ENCODE data around the gene TICAM2. TPM values are rescaled to one million over a fixed set of nuclear protein-coding genes. Genes with fewer than 3 reads are reported as not detected.

The TICAM2 gene
- total and polyA plus RNA-seq, 10 of the 15 experiments (the other 5 are each of a cell fraction or from before 2014, with no cell fraction given), result 0.14 to 7.0 (median 2.9) TPM

DNA sequence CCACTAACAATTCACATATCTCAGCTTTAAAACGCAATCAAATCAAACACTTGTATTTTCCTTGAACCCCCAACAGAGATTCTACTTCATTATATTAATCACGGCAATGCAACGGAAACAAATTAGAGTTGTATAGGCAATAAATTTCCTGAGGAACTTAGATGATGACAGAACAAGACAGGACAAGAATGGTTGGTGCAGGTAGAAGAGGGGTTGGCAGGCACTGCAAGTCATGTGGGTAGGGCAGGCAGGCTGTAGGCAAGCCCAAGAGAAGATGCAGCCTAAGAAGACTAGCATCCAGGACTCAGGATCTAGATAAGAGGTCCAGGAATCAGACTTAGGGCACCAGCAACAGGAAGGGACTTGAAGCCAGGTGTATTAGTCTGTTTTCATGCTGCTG is 41.1 kb downstream of the TICAM2 start:
- no peak overlapping the region for H3K9ac ChIP-seq (ENCODE audit: control insufficient read depth, insufficient read depth, low read length)
- RAD21 ChIA-PET (ENCODE audit: unreplicated experiment), result no interaction called here
- SMC1A ChIA-PET (ENCODE audit: uncharacterized antibody, unreplicated experiment), result interaction anchor here (0.7 to 2.1 kb wide), 4 partner anchors 10 to 794 kb away, joined by 3 to 6 read pairs (median 5); partner anchors contain the start of gene FEM1C
- H3K4me3 ChIP-seq, result no peak overlapping the region
- H3K4me1 ChIP-seq (ENCODE audit: control insufficient read depth, insufficient read depth, low read length), result no peaks in the 10 kb centered on the region
- FAIRE-seq (no peak), ATAC-seq (no peak), DNase-seq (ENCODE audit: low read depth, low spot score) (no peak)
- no peaks in the 10 kb centered on the region; the same call in 2 of the 3 replicates for H3K9me3 ChIP-seq (replicated peaks; ENCODE audit: control insufficient read depth, insufficient read depth, low read length)
- H3K27ac ChIP-seq (ENCODE audit: control insufficient read depth, insufficient read depth), result no peak overlapping the region
- H4K20me1 ChIP-seq (ENCODE audit: control insufficient read depth, insufficient read depth), result no peaks in the 10 kb centered on the region
- CTCF ChIA-PET, result interaction anchor here (1.1 to 1.9 kb wide), 2 partner anchors 10 to 13 kb away, joined by 3 to 5 read pairs; no protein-coding TSS in a partner anchor
- in situ Hi-C loops (cut with MboI), result no loop called here
- no peak overlapping the region for H3K4me2 ChIP-seq (ENCODE audit: control insufficient read depth, insufficient read depth)
- H3K79me2 ChIP-seq (ENCODE audit: control insufficient read depth, insufficient read depth, low read length), result no peaks in the 10 kb centered on the region
- H2AFZ ChIP-seq (ENCODE audit: control insufficient read depth, low read depth, low read length), result no peak overlapping the region
- POLR2A ChIA-PET, result interaction anchor here (2.0 kb wide), 1 partner anchor 7 kb away, joined by 5 read pairs; no protein-coding TSS in a partner anchor
- no peaks in the 10 kb centered on the region for H3K27me3 ChIP-seq (replicated peaks in 1 of 2; ENCODE audit: control insufficient read depth in 2 of 2, insufficient read depth in 2 of 2, low read length in 1 of 2)
- intact Hi-C loops (cut with micrococcal nuclease; ENCODE audit: unreplicated experiment), result no loop called here
- WGBS (ENCODE audit: insufficient coverage, insufficient replicate concordance, low lambda C conversion rate, missing lambda C conversion rate), result 94% methylated on average over 3 of the region's 3 CpGs
- no peak for TF ChIP-seq CBX5 (IDR thresholded peaks at IDR 0.05; ENCODE audit: low read depth)
- TF ChIP-seq TARDBP (IDR thresholded peaks at IDR 0.05; ENCODE audit: borderline replicate concordance), result no peak
- TF ChIP-seq, protein P1, sequence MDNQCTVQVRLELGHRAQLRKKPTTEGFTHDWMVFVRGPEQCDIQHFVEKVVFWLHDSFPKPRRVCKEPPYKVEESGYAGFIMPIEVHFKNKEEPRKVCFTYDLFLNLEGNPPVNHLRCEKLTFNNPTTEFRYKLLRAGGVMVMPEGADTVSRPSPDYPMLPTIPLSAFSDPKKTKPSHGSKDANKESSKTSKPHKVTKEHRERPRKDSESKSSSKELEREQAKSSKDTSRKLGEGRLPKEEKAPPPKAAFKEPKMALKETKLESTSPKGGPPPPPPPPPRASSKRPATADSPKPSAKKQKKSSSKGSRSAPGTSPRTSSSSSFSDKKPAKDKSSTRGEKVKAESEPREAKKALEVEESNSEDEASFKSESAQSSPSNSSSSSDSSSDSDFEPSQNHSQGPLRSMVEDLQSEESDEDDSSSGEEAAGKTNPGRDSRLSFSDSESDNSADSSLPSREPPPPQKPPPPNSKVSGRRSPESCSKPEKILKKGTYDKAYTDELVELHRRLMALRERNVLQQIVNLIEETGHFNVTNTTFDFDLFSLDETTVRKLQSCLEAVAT (IDR thresholded peaks at IDR 0.05), result no peak
- no peak for TF ChIP-seq NR2F1 (conservative IDR thresholded peaks at IDR 0.05)
- no peak for TF ChIP-seq NFXL1 (IDR thresholded peaks at IDR 0.05; ENCODE audit: borderline replicate concordance)
- TF ChIP-seq, protein P2, sequence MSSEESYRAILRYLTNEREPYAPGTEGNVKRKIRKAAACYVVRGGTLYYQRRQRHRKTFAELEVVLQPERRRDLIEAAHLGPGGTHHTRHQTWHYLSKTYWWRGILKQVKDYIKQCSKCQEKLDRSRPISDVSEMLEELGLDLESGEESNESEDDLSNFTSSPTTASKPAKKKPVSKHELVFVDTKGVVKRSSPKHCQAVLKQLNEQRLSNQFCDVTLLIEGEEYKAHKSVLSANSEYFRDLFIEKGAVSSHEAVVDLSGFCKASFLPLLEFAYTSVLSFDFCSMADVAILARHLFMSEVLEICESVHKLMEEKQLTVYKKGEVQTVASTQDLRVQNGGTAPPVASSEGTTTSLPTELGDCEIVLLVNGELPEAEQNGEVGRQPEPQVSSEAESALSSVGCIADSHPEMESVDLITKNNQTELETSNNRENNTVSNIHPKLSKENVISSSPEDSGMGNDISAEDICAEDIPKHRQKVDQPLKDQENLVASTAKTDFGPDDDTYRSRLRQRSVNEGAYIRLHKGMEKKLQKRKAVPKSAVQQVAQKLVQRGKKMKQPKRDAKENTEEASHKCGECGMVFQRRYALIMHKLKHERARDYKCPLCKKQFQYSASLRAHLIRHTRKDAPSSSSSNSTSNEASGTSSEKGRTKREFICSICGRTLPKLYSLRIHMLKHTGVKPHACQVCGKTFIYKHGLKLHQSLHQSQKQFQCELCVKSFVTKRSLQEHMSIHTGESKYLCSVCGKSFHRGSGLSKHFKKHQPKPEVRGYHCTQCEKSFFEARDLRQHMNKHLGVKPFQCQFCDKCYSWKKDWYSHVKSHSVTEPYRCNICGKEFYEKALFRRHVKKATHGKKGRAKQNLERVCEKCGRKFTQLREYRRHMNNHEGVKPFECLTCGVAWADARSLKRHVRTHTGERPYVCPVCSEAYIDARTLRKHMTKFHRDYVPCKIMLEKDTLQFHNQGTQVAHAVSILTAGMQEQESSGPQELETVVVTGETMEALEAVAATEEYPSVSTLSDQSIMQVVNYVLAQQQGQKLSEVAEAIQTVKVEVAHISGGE (CRISPR knock-in tag; IDR thresholded peaks at IDR 0.05), result no peak
- TF ChIP-seq EP300 (IDR thresholded peaks at IDR 0.05; ENCODE audit: borderline replicate concordance in 1 of 2, control insufficient read depth in 1 of 2, low read depth in 2 of 2, low read length in 2 of 2), result no peak
- TF ChIP-seq, protein P3, sequence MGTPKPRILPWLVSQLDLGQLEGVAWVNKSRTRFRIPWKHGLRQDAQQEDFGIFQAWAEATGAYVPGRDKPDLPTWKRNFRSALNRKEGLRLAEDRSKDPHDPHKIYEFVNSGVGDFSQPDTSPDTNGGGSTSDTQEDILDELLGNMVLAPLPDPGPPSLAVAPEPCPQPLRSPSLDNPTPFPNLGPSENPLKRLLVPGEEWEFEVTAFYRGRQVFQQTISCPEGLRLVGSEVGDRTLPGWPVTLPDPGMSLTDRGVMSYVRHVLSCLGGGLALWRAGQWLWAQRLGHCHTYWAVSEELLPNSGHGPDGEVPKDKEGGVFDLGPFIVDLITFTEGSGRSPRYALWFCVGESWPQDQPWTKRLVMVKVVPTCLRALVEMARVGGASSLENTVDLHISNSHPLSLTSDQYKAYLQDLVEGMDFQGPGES (IDR thresholded peaks at IDR 0.05), result no peak
- no TSS peak for BruUV-seq (replicated peaks)
- no peaks in the 10 kb centered on the region for H3K36me3 ChIP-seq (ENCODE audit: control insufficient read depth in 2 of 2, insufficient read depth in 2 of 2, low read length in 1 of 2)

Data from GM12878 (cell line).